ENCODE data around the gene IFT27. TPM values are rescaled to one million over a fixed set of nuclear protein-coding genes. Genes with fewer than 3 reads are reported as not detected.

The IFT27 gene
- total RNA-seq, 1 experiment from 2014 or later: 23.2 TPM

DNA sequence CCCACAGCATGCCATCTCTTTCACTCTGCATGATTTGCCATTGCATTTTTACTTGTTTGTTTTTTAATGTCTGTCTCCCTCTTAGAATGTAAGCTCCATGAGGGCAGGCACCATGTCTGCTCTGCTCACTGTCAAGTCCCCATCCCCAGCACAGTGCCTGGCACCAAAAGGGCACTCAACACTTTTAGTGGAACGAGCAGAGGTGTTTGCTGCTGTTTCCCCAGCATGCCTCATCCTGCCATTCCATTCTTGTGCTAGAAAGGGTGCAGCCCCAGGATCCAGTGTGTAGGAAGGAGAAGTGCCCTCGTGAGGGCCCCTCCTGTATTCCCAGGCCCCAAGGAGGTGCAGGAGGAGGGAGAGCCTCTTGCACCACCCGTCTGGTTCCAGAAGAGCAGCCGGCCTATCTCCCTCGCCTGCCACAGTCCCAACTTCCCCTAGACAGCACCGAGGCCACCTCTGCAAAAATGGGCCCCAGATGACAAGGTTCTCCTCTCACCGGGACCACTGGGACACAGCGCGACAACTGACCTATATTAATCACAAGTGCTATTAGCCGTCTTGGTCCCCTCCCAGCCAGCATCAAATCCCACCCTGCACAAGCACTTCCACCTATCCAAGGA is 39.1 kb downstream of the IFT27 start:
- Histone ChIP-seq H3K9me2 (ENCODE audit: insufficient read depth) (no peaks in the 10 kb centered on the region), H3K27ac (ENCODE audit: low read depth, low read length) (no peak overlapping the region), H3K36me3 (ENCODE audit: control insufficient read depth in 1 of 2, insufficient read depth in 2 of 2, low read length in 2 of 2) (no peaks in the 10 kb centered on the region), H3K79me2 (ENCODE audit: insufficient read depth, low read length) (no peaks in the 10 kb centered on the region), H4K20me1 (ENCODE audit: insufficient read depth) (no peaks in the 10 kb centered on the region), H2AFZ (ENCODE audit: low read depth, low read length, poor library complexity, severe bottlenecking) (no peak overlapping the region), H3K9ac (ENCODE audit: low read length) (no peak overlapping the region), H3K4me1 (ENCODE audit: control insufficient read depth in 1 of 2, insufficient read depth in 2 of 2, low read length in 2 of 2) (no peaks in the 10 kb centered on the region; a peak in 1 of 4 replicates), H3K9me3 (ENCODE audit: control insufficient read depth in 1 of 2, insufficient read depth in 1 of 2, low read depth in 1 of 2, low read length in 2 of 2) (peaks cover 3 to 5% of the 10 kb centered on the region in 2 experiments; a peak in 2 of 4 replicates), H3K27me3 (ENCODE audit: insufficient read depth, low read length) (peaks cover 15% of the 10 kb centered on the region), H3K4me3 (replicated peaks in 1 of 2; ENCODE audit: low read depth in 1 of 2, low read length in 2 of 2) (no peak overlapping the region), H3K4me2 (ENCODE audit: low read length) (no peak overlapping the region)
- intact Hi-C loops (cut with micrococcal nuclease): no loop called here
- POLR2A ChIA-PET: no interaction called here
- ATAC-seq (no peak), DNase-seq (ENCODE audit: low read depth, low spot score) (no peak)
- no peak for TF ChIP-seq EZH2phosphoT487 (IDR thresholded peaks at IDR 0.05; ENCODE audit: borderline replicate concordance)
- TF ChIP-seq SRF (IDR thresholded peaks at IDR 0.05; ENCODE audit: low read depth): no peak
- TF ChIP-seq TCF7L2 (IDR thresholded peaks at IDR 0.05; ENCODE audit: borderline replicate concordance, extremely low read depth, insufficient read depth, insufficient read length): no peak
- TF ChIP-seq YY1 (IDR thresholded peaks at IDR 0.05; ENCODE audit: extremely low read depth, insufficient replicate concordance, low read depth, low read length): no peak
- TF ChIP-seq POLR2AphosphoS5 (IDR thresholded peaks at IDR 0.05; ENCODE audit: low read depth, low read length): no peak
- TF ChIP-seq, protein P1, sequence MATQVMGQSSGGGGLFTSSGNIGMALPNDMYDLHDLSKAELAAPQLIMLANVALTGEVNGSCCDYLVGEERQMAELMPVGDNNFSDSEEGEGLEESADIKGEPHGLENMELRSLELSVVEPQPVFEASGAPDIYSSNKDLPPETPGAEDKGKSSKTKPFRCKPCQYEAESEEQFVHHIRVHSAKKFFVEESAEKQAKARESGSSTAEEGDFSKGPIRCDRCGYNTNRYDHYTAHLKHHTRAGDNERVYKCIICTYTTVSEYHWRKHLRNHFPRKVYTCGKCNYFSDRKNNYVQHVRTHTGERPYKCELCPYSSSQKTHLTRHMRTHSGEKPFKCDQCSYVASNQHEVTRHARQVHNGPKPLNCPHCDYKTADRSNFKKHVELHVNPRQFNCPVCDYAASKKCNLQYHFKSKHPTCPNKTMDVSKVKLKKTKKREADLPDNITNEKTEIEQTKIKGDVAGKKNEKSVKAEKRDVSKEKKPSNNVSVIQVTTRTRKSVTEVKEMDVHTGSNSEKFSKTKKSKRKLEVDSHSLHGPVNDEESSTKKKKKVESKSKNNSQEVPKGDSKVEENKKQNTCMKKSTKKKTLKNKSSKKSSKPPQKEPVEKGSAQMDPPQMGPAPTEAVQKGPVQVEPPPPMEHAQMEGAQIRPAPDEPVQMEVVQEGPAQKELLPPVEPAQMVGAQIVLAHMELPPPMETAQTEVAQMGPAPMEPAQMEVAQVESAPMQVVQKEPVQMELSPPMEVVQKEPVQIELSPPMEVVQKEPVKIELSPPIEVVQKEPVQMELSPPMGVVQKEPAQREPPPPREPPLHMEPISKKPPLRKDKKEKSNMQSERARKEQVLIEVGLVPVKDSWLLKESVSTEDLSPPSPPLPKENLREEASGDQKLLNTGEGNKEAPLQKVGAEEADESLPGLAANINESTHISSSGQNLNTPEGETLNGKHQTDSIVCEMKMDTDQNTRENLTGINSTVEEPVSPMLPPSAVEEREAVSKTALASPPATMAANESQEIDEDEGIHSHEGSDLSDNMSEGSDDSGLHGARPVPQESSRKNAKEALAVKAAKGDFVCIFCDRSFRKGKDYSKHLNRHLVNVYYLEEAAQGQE (IDR thresholded peaks at IDR 0.05; ENCODE audit: low read depth): no peak
- no peak for TF ChIP-seq ZNF274 (IDR thresholded peaks at IDR 0.05; ENCODE audit: low read depth, low read length)
- no peak for TF ChIP-seq JUND (IDR thresholded peaks at IDR 0.05)
- no peak for TF ChIP-seq CBX3 (IDR thresholded peaks at IDR 0.05; ENCODE audit: low read depth)
- TF ChIP-seq, protein P2, sequence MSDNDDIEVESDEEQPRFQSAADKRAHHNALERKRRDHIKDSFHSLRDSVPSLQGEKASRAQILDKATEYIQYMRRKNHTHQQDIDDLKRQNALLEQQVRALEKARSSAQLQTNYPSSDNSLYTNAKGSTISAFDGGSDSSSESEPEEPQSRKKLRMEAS (IDR thresholded peaks at IDR 0.05): no peak
- TF ChIP-seq ELF1 (IDR thresholded peaks at IDR 0.05; ENCODE audit: borderline replicate concordance, low read depth): no peak
- TF ChIP-seq CEBPB (IDR thresholded peaks at IDR 0.05; ENCODE audit: low read depth): no peak
- TF ChIP-seq, protein P3, sequence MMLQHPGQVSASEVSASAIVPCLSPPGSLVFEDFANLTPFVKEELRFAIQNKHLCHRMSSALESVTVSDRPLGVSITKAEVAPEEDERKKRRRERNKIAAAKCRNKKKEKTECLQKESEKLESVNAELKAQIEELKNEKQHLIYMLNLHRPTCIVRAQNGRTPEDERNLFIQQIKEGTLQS (IDR thresholded peaks at IDR 0.05): no peak
- TF ChIP-seq EZH2 (IDR thresholded peaks at IDR 0.05): no peak
- RAD21 ChIA-PET (ENCODE audit: low non-redundant PET in 1 of 2, low total read pairs in 2 of 2, uncharacterized antibody in 2 of 2, unreplicated experiment in 2 of 2): no interaction called here
- BruUV-seq (replicated peaks): no TSS peak
- CTCF ChIA-PET: no interaction called here

Data from HCT116 (cell line).